RPMI7951 (cell line): Measurements from ENCODE around the gene ZNF784. TPM values are rescaled to one million over a fixed set of nuclear protein-coding genes. Genes with fewer than 3 reads are reported as not detected.

Experiments used
- DNase-seq: peaks from one replicate; pipeline ENCODE4 v3.0.0-alpha.2; 2012; ENCODE audit warnings: low read depth
- total RNA-seq: library from RNA; depleted of rRNA; stranded (reverse); fragments of >200 nt; shearing (Covaris generic); gene quantifications from 2 replicates; pipeline ENCODE4 v1.2.3, GENCODE V29; 2014; rRNA removed

ZNF784 gene
- 1.6 and 2.6 TPM in 2 replicates for total RNA-seq

- DNase-seq = peak; percentile 85
These were observed at the start of gene ZNF784 for GRCh38 chr19:55624109-55625003. Gene ZNF784 (minus strand): TSS chr19:55624566. CDS start chr19:55624561, 5 bp downstream.

DNA sequence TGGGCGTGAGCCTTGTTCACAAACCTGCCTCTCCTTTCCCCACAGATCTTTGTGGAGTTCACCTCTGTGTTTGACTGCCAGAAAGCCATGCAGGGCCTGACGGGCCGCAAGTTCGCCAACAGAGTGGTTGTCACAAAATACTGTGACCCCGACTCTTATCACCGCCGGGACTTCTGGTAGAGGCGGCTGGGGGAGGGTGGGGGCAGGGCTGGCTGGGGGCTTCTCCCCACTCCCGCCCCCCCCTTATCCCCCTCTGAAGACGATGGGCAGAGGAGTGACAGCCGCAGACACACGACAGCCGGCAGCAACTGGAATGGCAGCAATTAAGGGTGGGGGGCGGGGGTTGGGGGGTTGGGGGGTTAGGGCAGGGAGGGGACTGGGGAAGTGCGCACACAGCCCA is 49.5 kb upstream of the ZNF784 start:
- no peak for DNase-seq

DNA sequence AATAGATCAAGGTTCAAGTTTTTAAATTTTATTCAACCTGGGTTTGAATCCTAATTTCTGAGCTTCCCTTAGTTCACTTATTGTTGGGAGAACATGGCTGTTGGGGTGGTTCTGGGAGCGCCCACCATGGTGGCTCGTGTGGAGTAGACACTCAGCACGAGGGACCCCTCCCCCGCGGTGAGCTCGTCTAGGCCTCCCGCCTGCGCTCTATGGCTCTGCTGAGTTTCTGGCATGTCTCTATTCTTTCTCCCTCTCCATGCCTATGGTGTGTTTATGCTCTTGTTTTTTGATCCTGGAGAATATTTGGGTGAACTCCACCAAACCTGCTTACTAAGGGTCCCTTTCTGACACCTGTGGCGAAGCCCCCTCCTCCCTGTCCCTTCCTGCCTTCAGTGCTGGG is 49.1 kb upstream of the ZNF784 start:
- DNase-seq = no peak

- no peak for DNase-seq
These were observed 48.1 kb upstream of the ZNF784 start for GRCh38 chr19:55672418-55672817.

- DNase-seq = no peak
These were observed 46.6 kb upstream of the ZNF784 start for GRCh38 chr19:55671054-55671378.

GRCh38 chr19:55670280-55671053 is 46.1 kb upstream of the ZNF784 start:
- DNase-seq = no peak

GRCh38 chr19:55669418-55670279 is 45.3 kb upstream of the ZNF784 start:
- DNase-seq = no peak

- DNase-seq = no peak
These were observed 44.4 kb upstream of the ZNF784 start for GRCh38 chr19:55668603-55669348.

GRCh38 chr19:55667958-55668357 is 43.6 kb upstream of the ZNF784 start:
- no peak for DNase-seq

GRCh38 chr19:55667511-55667910 is 43.1 kb upstream of the ZNF784 start:
- DNase-seq = no peak

- DNase-seq = no peak
These were observed 42.6 kb upstream of the ZNF784 start for GRCh38 chr19:55667006-55667381.

DNA sequence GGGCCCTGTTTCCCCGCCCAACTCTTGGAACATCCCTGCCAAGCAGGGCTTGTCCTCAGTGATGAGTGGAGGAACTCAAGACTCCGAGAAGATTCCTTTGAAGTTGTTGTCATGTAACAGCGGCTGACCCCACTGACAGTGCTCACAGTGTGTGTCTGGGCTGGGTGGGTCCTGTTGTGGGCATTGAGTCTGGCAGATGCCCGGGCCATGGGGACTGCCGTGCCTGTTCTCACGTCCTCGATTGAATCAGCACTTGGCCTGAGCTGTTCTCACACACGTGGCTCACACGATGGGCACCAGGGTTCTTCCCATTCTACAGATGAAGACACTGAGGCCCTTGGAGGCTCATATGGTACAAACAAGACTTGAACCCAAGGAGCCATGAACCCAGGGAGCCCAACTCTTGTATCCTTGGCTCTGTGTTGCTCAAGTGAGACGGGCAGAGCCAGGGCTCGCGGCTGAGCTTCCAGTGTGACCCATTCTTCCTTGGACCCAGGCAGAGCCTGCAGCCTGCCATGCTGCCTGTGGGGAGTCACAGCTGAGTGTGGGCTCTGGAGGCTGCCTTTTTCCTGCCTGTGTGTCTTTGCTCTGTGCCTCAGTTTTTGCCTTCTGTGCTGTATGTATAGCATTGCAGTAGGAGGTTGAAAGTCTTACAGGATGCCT is 42.1 kb upstream of the ZNF784 start:
- no peak for DNase-seq

DNA sequence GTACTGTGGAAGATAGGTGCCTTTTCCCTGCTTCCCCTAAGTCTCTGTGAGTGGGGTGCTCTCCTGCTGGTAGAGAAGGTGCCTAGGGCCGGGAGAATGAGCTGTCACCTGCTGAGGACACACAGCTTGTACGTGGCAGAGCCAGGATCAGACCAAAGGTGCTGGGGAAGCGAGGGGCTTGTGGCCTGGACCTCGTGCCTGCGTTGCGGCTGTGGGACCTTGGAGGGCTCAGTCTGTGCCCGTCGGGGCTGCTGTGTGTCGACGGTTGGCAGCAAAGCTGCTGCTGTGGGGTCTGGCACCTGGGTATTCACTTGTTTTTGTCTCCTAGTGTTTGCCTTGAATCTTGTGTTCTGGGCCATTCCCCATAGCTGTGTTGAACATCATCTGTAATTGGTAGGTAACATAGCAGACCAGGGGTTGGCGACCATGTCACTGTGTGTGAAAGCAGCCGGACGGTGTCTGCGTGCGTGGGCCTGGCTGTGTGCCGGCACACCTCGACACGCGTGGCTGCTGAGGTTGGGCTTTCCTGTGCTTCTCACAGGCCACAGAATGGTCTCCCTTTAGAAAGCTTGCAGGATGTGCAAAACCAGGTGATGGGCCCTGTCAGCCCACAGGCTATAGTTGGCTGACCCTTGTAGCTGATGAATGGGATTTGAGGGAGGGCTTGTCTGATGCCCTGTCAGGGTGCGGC is 39.6 kb upstream of the ZNF784 start:
- no peak for DNase-seq

DNA sequence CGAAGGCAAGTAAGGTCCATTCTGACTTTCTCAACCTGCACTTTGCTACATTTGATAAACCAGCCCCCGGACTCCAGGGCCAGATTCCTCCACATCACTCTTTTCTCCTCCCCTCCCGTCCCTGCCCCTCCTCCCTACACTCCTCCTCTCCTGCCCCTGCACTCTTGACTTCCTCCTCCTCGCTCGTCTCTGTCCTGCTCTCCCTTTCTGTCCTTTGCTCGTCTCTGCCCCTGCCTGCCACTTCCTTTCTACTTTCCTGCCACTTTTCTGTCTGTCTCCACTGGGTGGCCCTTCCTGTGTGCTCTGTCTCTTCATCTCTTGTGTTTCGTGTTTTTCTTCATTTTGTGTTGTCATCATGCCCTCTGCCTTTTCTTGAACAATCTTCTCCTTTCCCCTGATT is 37.5 kb upstream of the ZNF784 start:
- no peak for DNase-seq

GRCh38 chr19:55660991-55661390 is 36.6 kb upstream of the ZNF784 start:
- DNase-seq = no peak

DNA sequence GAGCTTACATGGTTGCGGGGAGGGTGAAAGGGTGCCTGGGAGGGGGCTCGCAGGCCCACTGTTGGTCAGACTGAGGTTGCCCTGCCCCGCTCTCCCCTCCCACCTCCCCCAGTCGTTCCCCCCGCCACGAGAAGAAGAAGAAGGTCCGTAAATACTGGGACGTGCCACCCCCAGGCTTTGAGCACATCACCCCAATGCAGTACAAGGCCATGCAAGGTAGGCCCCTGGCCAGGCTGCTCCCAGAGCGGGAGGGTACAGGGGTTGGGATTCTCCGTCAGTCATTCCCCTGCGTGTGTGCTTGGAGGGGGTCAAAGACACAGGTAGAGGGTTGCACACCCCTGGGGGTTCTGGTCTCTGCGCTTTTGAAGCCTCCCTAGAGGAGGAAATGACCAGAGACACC is 36.0 kb upstream of the ZNF784 start:
- DNase-seq = no peak

DNA sequence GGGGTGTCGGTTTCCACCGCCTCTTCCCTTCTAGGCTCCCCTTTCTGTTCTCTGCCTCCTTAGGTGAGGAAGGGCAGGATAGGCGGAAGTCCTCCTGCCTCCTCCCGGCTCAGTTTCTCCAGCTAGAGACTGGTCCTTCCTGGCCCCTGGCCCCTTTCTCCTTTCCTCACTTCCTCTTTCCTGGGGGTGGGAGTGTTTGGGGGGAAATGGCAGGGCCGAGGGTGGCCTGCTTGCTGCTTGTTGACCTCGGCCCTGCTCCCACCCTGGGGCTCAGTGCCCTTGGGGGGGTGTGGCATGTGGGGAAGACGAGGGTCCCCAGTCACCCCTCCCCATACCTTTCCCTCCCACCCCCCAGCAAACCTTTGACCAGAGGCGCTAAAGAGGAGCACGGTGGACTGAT is 35.5 kb upstream of the ZNF784 start:
- no peak for DNase-seq

- no peak for DNase-seq
These were observed 34.6 kb upstream of the ZNF784 start for GRCh38 chr19:55658846-55659459.

GRCh38 chr19:55656988-55657747 is 32.8 kb upstream of the ZNF784 start:
- DNase-seq = peak; percentile 34
